ENCODE results near the gene INVS.

The INVS gene

GRCh38 chr9:100208673-100209072 lies 109.6 kb downstream of the INVS start:
- no peak for TF ChIP-seq CTCF (IDR thresholded peaks at IDR 0.05; ENCODE audit: low read depth, low read length)
- in situ Hi-C loops (cut with HindIII; ENCODE audit: low sequenced_read_pairs): no loop called here
- H3K4me3 ChIP-seq (ENCODE audit: low read depth, low read length): no peak overlapping the region
- no peak for DNase-seq (ENCODE audit: low read depth, low spot score)

DNA sequence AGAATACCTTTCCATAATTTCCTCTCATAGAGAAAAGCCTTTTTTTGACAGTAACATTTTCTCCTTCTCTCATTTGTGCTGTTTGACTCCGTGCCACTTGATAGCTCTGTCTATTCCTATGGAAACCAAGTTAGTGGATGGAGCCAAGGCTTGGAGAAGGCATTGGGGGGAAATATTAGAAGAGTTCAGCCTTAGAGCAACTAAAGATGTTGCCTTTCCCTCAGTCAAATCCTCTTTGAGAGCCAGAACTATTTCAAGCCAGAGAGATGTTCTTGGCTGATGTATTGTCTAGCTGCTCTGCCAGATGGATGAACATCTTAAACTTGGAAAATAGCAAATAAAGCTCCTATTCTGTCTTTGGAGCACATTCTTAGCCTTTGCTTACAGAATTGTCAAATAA lies 112.4 kb downstream of the INVS start:
- H3K4me3 ChIP-seq (ENCODE audit: low read depth, low read length): no peak overlapping the region
- no peak for TF ChIP-seq CTCF (IDR thresholded peaks at IDR 0.05; ENCODE audit: low read depth, low read length)
- no peak for DNase-seq (ENCODE audit: low read depth, low spot score)
- in situ Hi-C loops (cut with HindIII; ENCODE audit: low sequenced_read_pairs): no loop called here

- peak; percentile 66 for DNase-seq (ENCODE audit: low read depth, low spot score)
- no peak for TF ChIP-seq CTCF (IDR thresholded peaks at IDR 0.05; ENCODE audit: low read depth, low read length)
- in situ Hi-C loops (cut with HindIII; ENCODE audit: low sequenced_read_pairs): no loop called here
- no peak overlapping the region for H3K4me3 ChIP-seq (ENCODE audit: low read depth, low read length)
These were observed 114.9 kb downstream of the INVS start for GRCh38 chr9:100213730-100214477.

GRCh38 chr9:100216178-100216787 lies 117.2 kb downstream of the INVS start:
- no peak overlapping the region for H3K4me3 ChIP-seq (ENCODE audit: low read depth, low read length)
- in situ Hi-C loops (cut with HindIII; ENCODE audit: low sequenced_read_pairs): no loop called here
- peak; percentile 71 for TF ChIP-seq CTCF (IDR thresholded peaks at IDR 0.05; ENCODE audit: low read depth, low read length)
- DNase-seq (ENCODE audit: low read depth, low spot score): peak; percentile 43

DNA sequence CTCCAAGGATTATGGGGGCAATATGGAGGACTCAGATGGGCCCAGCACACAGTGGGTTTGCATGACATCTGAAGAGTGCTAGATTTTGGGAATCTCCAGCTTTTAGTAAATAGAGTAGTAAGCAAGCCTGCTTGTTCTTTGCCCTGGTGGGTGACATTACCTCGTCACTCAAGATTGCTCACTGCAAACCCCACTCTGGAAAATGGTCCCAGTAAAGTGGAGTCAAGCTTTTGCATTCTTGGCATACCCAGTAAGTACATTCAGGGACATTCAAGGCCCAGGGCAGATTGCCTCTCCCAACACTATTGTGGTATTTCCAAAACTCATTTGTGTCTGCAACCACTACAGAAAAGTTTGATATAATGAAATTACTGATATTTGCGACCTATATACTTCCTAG lies 118.5 kb downstream of the INVS start:
- TF ChIP-seq CTCF (IDR thresholded peaks at IDR 0.05; ENCODE audit: low read depth, low read length): no peak
- H3K4me3 ChIP-seq (ENCODE audit: low read depth, low read length): no peak overlapping the region
- no peak for DNase-seq (ENCODE audit: low read depth, low spot score)
- in situ Hi-C loops (cut with HindIII; ENCODE audit: low sequenced_read_pairs): no loop called here

DNA sequence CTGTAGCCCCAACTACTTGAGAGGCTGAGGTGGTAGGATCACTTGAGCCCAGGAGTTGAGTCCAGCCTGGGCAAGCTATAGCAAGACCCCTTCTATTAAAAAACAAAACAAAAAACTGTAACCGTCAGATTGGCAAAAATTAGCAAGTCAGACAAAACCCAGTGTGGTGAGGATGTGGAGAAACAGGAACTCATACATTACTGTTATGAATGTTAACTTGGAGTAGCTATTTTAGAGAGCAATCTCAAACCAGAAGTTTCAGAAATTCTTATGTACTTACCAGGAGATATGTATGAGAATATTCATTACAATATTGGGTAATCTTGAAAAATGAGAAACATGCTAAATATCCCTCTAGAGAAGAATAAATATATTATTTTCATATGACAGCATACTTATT lies 120.3 kb downstream of the INVS start:
- H3K4me3 ChIP-seq (ENCODE audit: low read depth, low read length): no peak overlapping the region
- in situ Hi-C loops (cut with HindIII; ENCODE audit: low sequenced_read_pairs): no loop called here
- no peak for DNase-seq (ENCODE audit: low read depth, low spot score)
- no peak for TF ChIP-seq CTCF (IDR thresholded peaks at IDR 0.05; ENCODE audit: low read depth, low read length)

All from astrocyte of the spinal cord (primary cell).